GM18508 (cell line): ENCODE results near the gene F11.
"Not testable (repeated sequence)": the region's sequence is repeated elsewhere in the genome, so short reads cannot be mapped to it uniquely, and the experiment has no call there.

Experiments used
- ATAC-seq: cut with Tn5 transposase; IDR thresholded peaks from one replicate; pipeline ENCODE4 v1.9.1; 2021; ENCODE audit warnings: moderate number of reproducible peaks; ENCODE audit not compliant: insufficient read depth, unreplicated experiment

The F11 gene

GRCh38 chr4:186297013-186297645 lies 31.1 kb downstream of the F11 start:
- no peak for ATAC-seq

- ATAC-seq: no peak
Measured at GRCh38 chr4:186298031-186298647, 32.1 kb downstream of the F11 start.

- no peak for ATAC-seq
Measured at GRCh38 chr4:186299291-186299690, 33.3 kb downstream of the F11 start.

- no peak for ATAC-seq
Measured at GRCh38 chr4:186300659-186301390, 34.8 kb downstream of the F11 start.

GRCh38 chr4:186304216-186304615 lies 38.2 kb downstream of the F11 start:
- no peak for ATAC-seq

- ATAC-seq: no peak
Measured at GRCh38 chr4:186304866-186305505, 39.0 kb downstream of the F11 start.

- no peak for ATAC-seq
Measured at GRCh38 chr4:186307497-186307896, 41.5 kb downstream of the F11 start.

GRCh38 chr4:186307916-186308315 lies 41.9 kb downstream of the F11 start:
- no peak for ATAC-seq

GRCh38 chr4:186318481-186318880 lies 52.5 kb downstream of the F11 start:
- no peak for ATAC-seq

- ATAC-seq: not testable (repeated sequence)
Measured at GRCh38 chr4:186324660-186325059, 58.7 kb downstream of the F11 start.

- no peak for ATAC-seq
Measured at GRCh38 chr4:186326391-186326790, 60.4 kb downstream of the F11 start.

GRCh38 chr4:186329372-186329771 lies 63.4 kb downstream of the F11 start:
- no peak for ATAC-seq

- ATAC-seq: no peak
Measured at GRCh38 chr4:186330368-186330767, 64.4 kb downstream of the F11 start.

- no peak for ATAC-seq
Measured at GRCh38 chr4:186335793-186336192, 69.8 kb downstream of the F11 start.
